Epithelial cell of proximal tubule (primary cell): ENCODE results near the gene INPP5J. TPM values are rescaled to one million over a fixed set of nuclear protein-coding genes. Genes with fewer than 3 reads are reported as not detected.

Experiments used
- DNase-seq: peaks from one replicate; pipeline ENCODE4 v3.0.0-alpha.2; 2011; ENCODE audit warnings: low read depth
- H3K4me3 ChIP-seq: 2 replicates; pipeline ENCODE4 v1.5.1; 2011; ENCODE audit warnings: low read depth, mild to moderate bottlenecking, low read length
- total RNA-seq: library from RNA; depleted of rRNA; stranded (reverse); fragments of >200 nt; gene quantifications from 2 replicates; pipeline ENCODE4 v1.2.3, GENCODE V29; 2015
- TF ChIP-seq, protein P1 (sequence below): conservative IDR thresholded peaks from 2 replicates; pipeline ENCODE4 v1.5.1; 2012; ENCODE audit warnings: low read depth, mild to moderate bottlenecking, low read length

Gene INPP5J
- total RNA-seq, 1 donor from 2014 or later = 1.2 TPM

GRCh38 chr22:31125521-31126117 lies 2.9 kb downstream of the INPP5J start:
- TF ChIP-seq, protein P1, sequence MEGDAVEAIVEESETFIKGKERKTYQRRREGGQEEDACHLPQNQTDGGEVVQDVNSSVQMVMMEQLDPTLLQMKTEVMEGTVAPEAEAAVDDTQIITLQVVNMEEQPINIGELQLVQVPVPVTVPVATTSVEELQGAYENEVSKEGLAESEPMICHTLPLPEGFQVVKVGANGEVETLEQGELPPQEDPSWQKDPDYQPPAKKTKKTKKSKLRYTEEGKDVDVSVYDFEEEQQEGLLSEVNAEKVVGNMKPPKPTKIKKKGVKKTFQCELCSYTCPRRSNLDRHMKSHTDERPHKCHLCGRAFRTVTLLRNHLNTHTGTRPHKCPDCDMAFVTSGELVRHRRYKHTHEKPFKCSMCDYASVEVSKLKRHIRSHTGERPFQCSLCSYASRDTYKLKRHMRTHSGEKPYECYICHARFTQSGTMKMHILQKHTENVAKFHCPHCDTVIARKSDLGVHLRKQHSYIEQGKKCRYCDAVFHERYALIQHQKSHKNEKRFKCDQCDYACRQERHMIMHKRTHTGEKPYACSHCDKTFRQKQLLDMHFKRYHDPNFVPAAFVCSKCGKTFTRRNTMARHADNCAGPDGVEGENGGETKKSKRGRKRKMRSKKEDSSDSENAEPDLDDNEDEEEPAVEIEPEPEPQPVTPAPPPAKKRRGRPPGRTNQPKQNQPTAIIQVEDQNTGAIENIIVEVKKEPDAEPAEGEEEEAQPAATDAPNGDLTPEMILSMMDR = no peak
- H3K4me3 ChIP-seq = no peak overlapping the region
- no peak for DNase-seq

GRCh38 chr22:31126128-31126868 lies 3.5 kb downstream of the INPP5J start:
- TF ChIP-seq, protein P1 = no peak
- no peak overlapping the region for H3K4me3 ChIP-seq

DNA sequence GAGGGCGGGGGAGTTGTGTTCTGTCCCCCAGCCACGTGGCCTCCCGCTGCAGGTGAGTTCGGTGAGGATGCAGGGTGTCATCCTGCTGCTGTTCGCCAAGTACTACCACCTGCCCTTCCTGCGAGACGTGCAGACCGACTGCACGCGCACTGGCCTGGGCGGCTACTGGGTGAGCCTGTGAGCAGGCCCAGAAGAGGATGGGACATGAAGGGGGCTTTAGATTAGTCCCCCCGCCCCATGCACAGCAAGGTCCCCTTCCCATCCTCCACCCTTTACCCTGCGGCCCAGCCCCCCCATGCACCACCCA lies 4.1 kb downstream of the INPP5J start:
- TF ChIP-seq, protein P1 = no peak
- H3K4me3 ChIP-seq = no peak overlapping the region
- DNase-seq = no peak

More at GRCh38 chr22:31126128-31126868, 3.5 kb downstream of the INPP5J start:
- DNase-seq = no peak

GRCh38 chr22:31127181-31127772 lies 4.5 kb downstream of the INPP5J start:
- TF ChIP-seq, protein P1 = no peak

GRCh38 chr22:31128156-31128555 lies 5.4 kb downstream of the INPP5J start:
- TF ChIP-seq, protein P1 = no peak
- DNase-seq = no peak
- H3K4me3 ChIP-seq = no peak overlapping the region

More at GRCh38 chr22:31127181-31127772, 4.5 kb downstream of the INPP5J start:
- H3K4me3 ChIP-seq = no peak overlapping the region
- DNase-seq = no peak

GRCh38 chr22:31130873-31131272 lies 8.1 kb downstream of the INPP5J start:
- H3K4me3 ChIP-seq = no peak overlapping the region
- TF ChIP-seq, protein P1 = no peak
- no peak for DNase-seq
